ENCODE results near the gene SNX15.
"Not testable (repeated sequence)": the region's sequence is repeated elsewhere in the genome, so short reads cannot be mapped to it uniquely, and the experiment has no call there.

The SNX15 gene

DNA sequence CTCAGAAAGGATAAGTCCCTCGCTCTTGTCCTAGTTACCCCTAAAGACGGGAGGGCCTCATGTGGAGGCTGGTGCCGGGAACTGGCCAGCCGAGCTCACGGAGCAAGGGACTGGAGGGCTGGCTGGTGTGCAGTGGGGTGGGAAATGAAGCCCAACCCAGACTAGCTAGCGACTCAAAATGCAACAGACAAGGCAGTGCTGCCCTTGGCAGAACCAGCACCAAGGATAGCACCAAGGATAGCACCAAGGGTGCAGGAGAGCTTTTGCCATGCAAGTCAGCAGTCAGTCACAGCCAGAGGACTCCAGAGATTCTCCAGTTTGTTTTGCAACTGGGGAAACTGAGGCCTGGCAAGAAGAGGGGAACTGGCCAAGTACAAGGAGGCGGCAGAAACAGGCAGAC lies 24.0 kb upstream of the SNX15 start:
- ATAC-seq (replicated peaks), result no peak
- H3K9me3 Mint-ChIP-seq, result no peaks in the 10 kb centered on the region
- no peak for DNase-seq
- H3K4me1 Mint-ChIP-seq, result peaks cover 7% of the 10 kb centered on the region in 2 donors
- H3K27ac Mint-ChIP-seq, result no peak overlapping the region
- H3K4me3 Mint-ChIP-seq, result no peak overlapping the region
- no peaks in the 10 kb centered on the region for H3K27me3 Mint-ChIP-seq
- H3K36me3 Mint-ChIP-seq, result no peaks in the 10 kb centered on the region

DNA sequence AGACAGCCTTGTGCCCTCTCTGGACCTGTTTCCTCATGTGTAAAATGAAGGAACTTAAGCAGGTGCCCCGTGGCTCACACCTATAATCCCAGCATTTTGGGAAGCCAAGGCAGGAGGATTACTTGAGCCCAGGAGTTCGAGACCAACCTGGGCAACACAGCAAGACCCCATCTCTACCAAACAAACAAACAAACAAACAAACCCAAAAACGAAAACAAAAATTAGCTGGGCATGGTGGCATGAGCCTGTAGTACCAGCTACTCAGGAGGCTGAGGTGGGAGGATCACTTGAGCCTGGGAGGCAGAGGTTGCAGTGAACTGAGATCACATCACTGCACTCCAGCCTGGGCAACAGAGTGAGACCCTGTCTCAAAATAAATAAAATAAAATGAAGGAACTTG lies 23.3 kb upstream of the SNX15 start:
- not testable (repeated sequence) for H3K4me1 Mint-ChIP-seq; H3K4me3 Mint-ChIP-seq; H3K9me3 Mint-ChIP-seq; H3K27ac Mint-ChIP-seq; DNase-seq; H3K36me3 Mint-ChIP-seq; H3K27me3 Mint-ChIP-seq; ATAC-seq (replicated peaks)

DNA sequence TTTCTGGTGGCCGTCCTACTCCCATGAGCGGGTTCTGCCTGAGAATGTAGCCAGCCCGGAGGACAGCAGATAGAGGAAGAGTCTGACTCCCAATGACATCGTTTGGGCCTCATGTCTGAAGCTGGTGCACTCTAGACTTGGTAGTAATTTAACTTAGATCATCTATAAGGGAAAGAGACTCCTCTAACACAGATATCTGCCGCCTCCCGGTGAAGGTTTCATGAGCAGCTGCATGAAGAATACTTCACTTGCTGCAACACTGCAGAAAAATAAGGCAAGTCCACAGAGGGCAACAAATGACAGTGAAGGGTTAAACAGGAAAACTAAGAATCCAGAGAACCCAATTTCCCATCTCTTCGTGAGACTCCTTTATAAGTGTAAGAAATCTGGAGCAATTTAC lies 19.2 kb upstream of the SNX15 start:
- Mint-ChIP-seq H3K36me3 (no peaks in the 10 kb centered on the region), H3K27me3 (no peaks in the 10 kb centered on the region), H3K4me1 (peaks cover 3 to 5% of the 10 kb centered on the region in 2 donors), H3K9me3 (no peaks in the 10 kb centered on the region), H3K27ac (no peak overlapping the region), H3K4me3 (no peak overlapping the region)
- ATAC-seq (replicated peaks) (no peak), DNase-seq (no peak)

- H3K27me3 Mint-ChIP-seq, result no peaks in the 10 kb centered on the region
- DNase-seq (no peak), ATAC-seq (replicated peaks) (no peak)
- no peaks in the 10 kb centered on the region for H3K36me3 Mint-ChIP-seq
- H3K9me3 Mint-ChIP-seq, result no peaks in the 10 kb centered on the region
- H3K27ac Mint-ChIP-seq, result no peak overlapping the region
- no peak overlapping the region for H3K4me3 Mint-ChIP-seq
- peaks cover 8 to 10% of the 10 kb centered on the region in 2 donors for H3K4me1 Mint-ChIP-seq
These were observed 18.4 kb upstream of the SNX15 start for GRCh38 chr11:65008873-65009272.

- DNase-seq, result peak; percentile 90
- peak; percentile 84 to 87 for ATAC-seq (replicated peaks)
- peaks cover 26 to 38% of the 10 kb centered on the region in 2 donors for H3K4me1 Mint-ChIP-seq
- peaks cover 0 to 2% of the 10 kb centered on the region in 2 donors for H3K9me3 Mint-ChIP-seq
- H3K4me3 Mint-ChIP-seq, result peak overlapping the region; percentile 88 to 94
- peaks cover 12 to 15% of the 10 kb centered on the region in 2 donors for H3K36me3 Mint-ChIP-seq
- no peaks in the 10 kb centered on the region for H3K27me3 Mint-ChIP-seq
- peak overlapping the region; percentile 99 for H3K27ac Mint-ChIP-seq
These were observed 13.9 kb upstream of the SNX15 start for GRCh38 chr11:65013130-65013887.

DNA sequence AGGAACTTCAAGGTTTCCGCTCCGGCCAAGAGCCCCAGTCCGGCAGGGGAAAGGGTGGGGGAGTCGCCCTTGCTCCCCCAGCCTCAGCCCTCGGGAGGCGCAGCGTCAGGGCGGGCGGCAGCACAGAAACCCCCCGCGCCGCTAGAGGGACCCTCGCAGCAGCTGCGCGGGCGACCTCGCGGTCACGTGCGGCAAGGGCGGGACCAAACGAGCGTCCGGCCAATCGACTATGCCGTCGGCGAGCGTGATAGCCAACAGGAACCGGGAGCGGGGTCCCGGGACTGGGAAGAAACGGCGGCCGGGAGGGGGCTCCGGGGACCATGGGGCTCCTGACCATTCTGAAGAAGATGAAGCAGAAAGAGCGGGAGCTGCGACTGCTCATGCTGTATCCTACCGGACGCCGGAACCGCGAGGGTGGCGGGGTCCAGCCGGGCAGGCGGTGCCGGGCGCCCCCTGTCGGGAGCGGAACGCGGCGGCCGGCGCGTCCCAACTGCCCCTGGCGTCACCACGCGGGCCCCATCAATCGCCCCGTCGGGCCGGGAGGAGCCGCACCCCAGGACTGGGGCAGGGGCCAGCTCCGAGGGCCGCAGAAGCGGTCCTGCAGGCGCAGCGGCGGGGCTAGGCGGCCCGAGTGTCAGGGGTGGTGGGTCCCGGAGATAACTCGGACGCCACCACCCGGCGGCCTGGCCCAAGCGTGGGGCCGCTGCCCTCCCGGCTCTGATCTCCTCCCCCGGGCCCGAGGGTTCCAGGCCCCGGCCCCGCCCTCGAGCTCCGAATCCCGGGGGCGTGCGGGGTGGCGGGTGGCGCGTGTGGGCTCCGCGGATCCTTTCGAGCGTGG lies 13.1 kb upstream of the SNX15 start, which contains the start of gene ARL2:
Gene ARL2, plus strand, starts transcription at position 273 of the 838 bp plus-strand sequence. Its CDS starts 48 bp downstream, at position 321.
- Mint-ChIP-seq H3K27ac (peak within 1 kb of the TSS; percentile 99), H3K4me3 (peak within 1 kb of the TSS; percentile 88 to 94), H3K9me3 (peaks cover 0 to 2% of the 10 kb centered on the region in 2 donors), H3K36me3 (peaks cover 14 to 18% of the 10 kb centered on the region in 2 donors), H3K27me3 (no peaks in the 10 kb centered on the region), H3K4me1 (peaks cover 26 to 38% of the 10 kb centered on the region in 2 donors)
- peak; percentile 78 to 81 for ATAC-seq (replicated peaks)
- peak; percentile 89 for DNase-seq

DNA sequence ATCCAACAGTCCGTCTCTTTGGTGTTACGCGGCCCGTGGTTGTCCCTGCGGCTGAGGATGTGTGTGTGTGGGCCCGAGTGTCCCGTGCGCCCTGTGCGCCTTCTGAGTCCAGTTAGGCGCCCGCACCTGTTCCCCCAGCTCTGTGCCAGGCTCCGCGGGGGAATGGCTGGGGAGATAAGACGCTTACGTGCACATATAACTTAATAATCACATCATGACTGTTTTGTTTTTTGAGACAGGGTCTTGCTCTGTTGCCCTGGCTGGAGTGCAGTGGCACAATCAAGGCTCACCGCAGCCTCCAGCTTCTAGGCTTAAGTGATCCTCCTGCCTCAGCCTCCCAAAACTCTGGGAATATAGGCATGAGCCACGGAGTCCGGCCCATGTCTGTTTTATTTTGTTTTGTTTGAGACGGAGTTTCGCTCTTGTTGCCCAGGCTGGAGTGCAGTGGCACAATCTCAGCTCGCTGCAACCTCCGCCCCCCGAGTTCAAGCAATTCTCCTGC lies 12.5 kb upstream of the SNX15 start:
- peaks cover 26 to 38% of the 10 kb centered on the region in 2 donors for H3K4me1 Mint-ChIP-seq
- peaks cover 16 to 22% of the 10 kb centered on the region in 2 donors for H3K36me3 Mint-ChIP-seq
- DNase-seq (no peak), ATAC-seq (replicated peaks) (no peak)
- H3K4me3 Mint-ChIP-seq, result peak overlapping the region; percentile 88 to 94
- peak overlapping the region; percentile 97 for H3K27ac Mint-ChIP-seq
- H3K9me3 Mint-ChIP-seq, result peaks cover 0 to 2% of the 10 kb centered on the region in 2 donors
- no peaks in the 10 kb centered on the region for H3K27me3 Mint-ChIP-seq

- no peak for DNase-seq
- Mint-ChIP-seq H3K9me3 (peaks cover 0 to 2% of the 10 kb centered on the region in 2 donors), H3K36me3 (peaks cover 21 to 29% of the 10 kb centered on the region in 2 donors), H3K27me3 (no peaks in the 10 kb centered on the region), H3K27ac (peak overlapping the region; percentile 20), H3K4me3 (peak overlapping the region in 1 of 2 donors; percentile 36), H3K4me1 (peaks cover 26 to 38% of the 10 kb centered on the region in 2 donors)
- ATAC-seq (replicated peaks), result no peak
These were observed 10.5 kb upstream of the SNX15 start for GRCh38 chr11:65016705-65017104.

DNA sequence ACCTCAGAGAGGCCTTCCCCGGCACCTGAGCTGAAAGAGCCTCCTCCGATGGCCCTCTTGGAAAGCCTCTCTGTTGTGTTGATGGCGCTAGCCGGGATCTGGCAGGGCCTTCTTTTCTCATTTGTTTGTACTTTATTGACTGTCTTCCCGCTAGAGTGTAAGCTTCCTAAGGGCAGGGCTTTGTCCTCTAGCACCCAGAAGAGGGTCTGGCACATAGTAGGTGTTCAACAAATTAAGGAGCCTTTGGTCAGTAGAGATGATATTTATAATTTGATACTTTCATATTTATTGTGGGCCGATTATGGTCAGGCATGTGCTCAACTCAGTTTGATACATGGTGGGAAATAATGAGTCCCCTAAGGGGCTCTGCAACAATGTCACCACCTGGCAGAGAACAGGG lies 9.3 kb upstream of the SNX15 start:
- Mint-ChIP-seq H3K36me3 (peaks cover 28 to 32% of the 10 kb centered on the region in 2 donors), H3K4me1 (peaks cover 24 to 39% of the 10 kb centered on the region in 2 donors)
- DNase-seq, result no peak

GRCh38 chr11:65019824-65020223 lies 7.4 kb upstream of the SNX15 start:
- Mint-ChIP-seq H3K9me3 (peaks cover 0 to 2% of the 10 kb centered on the region in 2 donors), H3K36me3 (peaks cover 28 to 32% of the 10 kb centered on the region in 2 donors), H3K27ac (no peak overlapping the region), H3K27me3 (no peaks in the 10 kb centered on the region), H3K4me3 (no peak overlapping the region), H3K4me1 (peaks cover 18 to 31% of the 10 kb centered on the region in 2 donors)
- no peak for ATAC-seq (replicated peaks)
- no peak for DNase-seq

More for the DNA sequence above, 9.3 kb upstream of the SNX15 start:
- no peak overlapping the region for H3K27ac Mint-ChIP-seq
- no peak for ATAC-seq (replicated peaks)
- peaks cover 0 to 2% of the 10 kb centered on the region in 2 donors for H3K9me3 Mint-ChIP-seq
- no peak overlapping the region for H3K4me3 Mint-ChIP-seq
- no peaks in the 10 kb centered on the region for H3K27me3 Mint-ChIP-seq

- H3K27me3 Mint-ChIP-seq, result no peaks in the 10 kb centered on the region
- H3K9me3 Mint-ChIP-seq, result peaks cover 0 to 2% of the 10 kb centered on the region in 2 donors
- no peak overlapping the region for H3K27ac Mint-ChIP-seq
- no peak for ATAC-seq (replicated peaks)
- H3K36me3 Mint-ChIP-seq, result peaks cover 28 to 32% of the 10 kb centered on the region in 2 donors
- DNase-seq, result no peak
- no peak overlapping the region for H3K4me3 Mint-ChIP-seq
- peaks cover 14 to 20% of the 10 kb centered on the region in 2 donors for H3K4me1 Mint-ChIP-seq
These were observed 6.2 kb upstream of the SNX15 start for GRCh38 chr11:65021003-65021402.

- H3K36me3 Mint-ChIP-seq, result peaks cover 25 to 28% of the 10 kb centered on the region in 2 donors
- no peak for DNase-seq
- peaks cover 0 to 2% of the 10 kb centered on the region in 2 donors for H3K9me3 Mint-ChIP-seq
- no peak overlapping the region for H3K27ac Mint-ChIP-seq
- H3K27me3 Mint-ChIP-seq, result no peaks in the 10 kb centered on the region
- peaks cover 8 to 15% of the 10 kb centered on the region in 2 donors for H3K4me1 Mint-ChIP-seq
- no peak for ATAC-seq (replicated peaks)
- H3K4me3 Mint-ChIP-seq, result no peak overlapping the region
These were observed 5.7 kb upstream of the SNX15 start for GRCh38 chr11:65021509-65021908.

DNA sequence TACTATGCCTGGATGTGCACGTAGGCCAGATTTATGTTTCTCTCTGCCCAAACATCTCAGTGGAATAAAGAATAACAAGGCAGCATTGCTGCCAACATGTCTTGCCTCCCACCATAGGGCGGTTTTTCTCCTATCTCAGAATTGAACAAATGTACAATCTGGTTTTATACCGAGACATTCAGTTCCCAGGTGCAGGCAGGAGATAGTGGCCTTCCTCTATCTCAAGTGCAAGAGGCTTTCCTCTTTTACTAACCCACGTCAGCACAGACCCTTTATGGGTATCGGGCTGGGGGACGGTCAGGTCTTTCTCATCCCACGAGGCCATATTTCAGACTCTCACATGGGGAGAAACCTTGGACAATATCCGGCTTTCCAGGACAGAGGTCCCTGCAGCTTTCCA lies 3.7 kb upstream of the SNX15 start:
- H3K27ac Mint-ChIP-seq; DNase-seq; ATAC-seq (replicated peaks); H3K4me3 Mint-ChIP-seq; H3K27me3 Mint-ChIP-seq; H3K9me3 Mint-ChIP-seq: not testable (repeated sequence)
- peaks cover 17% of the 10 kb centered on the region in 2 donors for H3K36me3 Mint-ChIP-seq
- H3K4me1 Mint-ChIP-seq, result peaks cover 7 to 20% of the 10 kb centered on the region in 2 donors

- DNase-seq, result no peak
- H3K9me3 Mint-ChIP-seq, result no peaks in the 10 kb centered on the region
- H3K27me3 Mint-ChIP-seq, result no peaks in the 10 kb centered on the region
- H3K4me3 Mint-ChIP-seq, result peak overlapping the region; percentile 79 to 84
- peaks cover 3 to 7% of the 10 kb centered on the region in 2 donors for H3K36me3 Mint-ChIP-seq
- peak; percentile 1 for ATAC-seq (replicated peaks)
- peak overlapping the region; percentile 92 for H3K27ac Mint-ChIP-seq
- peaks cover 9 to 28% of the 10 kb centered on the region in 2 donors for H3K4me1 Mint-ChIP-seq
These were observed 429 bp upstream of the SNX15 start for GRCh38 chr11:65026810-65027209.

Measured in stimulated activated naive B cell treated with anti-CD40 and anti-IgM and Interleukin-4, amounts not matched to agents 10 μg/mL and 1 μg/mL and 100 μg/mL, for 72 hours (primary cell).